ENCODE measurements around the gene BANF2. TPM values are rescaled to one million over a fixed set of nuclear protein-coding genes. Genes with fewer than 3 reads are reported as not detected.

The BANF2 gene
- total and polyA plus RNA-seq, 10 of the 15 experiments (the other 5 are each of a cell fraction or from before 2014, with no cell fraction given), result not detected

GRCh38 chr20:17742731-17743130 lies 43.0 kb downstream of the BANF2 start (continued):
- no peak for TF ChIP-seq CEBPZ (IDR thresholded peaks at IDR 0.05; ENCODE audit: low read depth, low read length)

- Histone ChIP-seq H3K79me2 (ENCODE audit: control insufficient read depth, insufficient read depth, low read length) (no peaks in the 10 kb centered on the region), H3K9ac (ENCODE audit: control insufficient read depth, insufficient read depth, low read length) (no peak overlapping the region), H3K27ac (ENCODE audit: control insufficient read depth, insufficient read depth) (no peak overlapping the region), H3K4me1 (ENCODE audit: control insufficient read depth, insufficient read depth, low read length) (no peaks in the 10 kb centered on the region), H3K4me2 (ENCODE audit: control insufficient read depth, insufficient read depth) (no peak overlapping the region), H3K27me3 (replicated peaks in 1 of 2; ENCODE audit: control insufficient read depth in 2 of 2, insufficient read depth in 2 of 2, low read length in 1 of 2) (no peaks in the 10 kb centered on the region), H2AFZ (ENCODE audit: control insufficient read depth, low read depth, low read length) (no peak overlapping the region), H3K9me3 (replicated peaks; ENCODE audit: control insufficient read depth, insufficient read depth, low read length) (no peaks in the 10 kb centered on the region; the same call in 2 of the 3 replicates), H3K36me3 (ENCODE audit: control insufficient read depth in 2 of 2, insufficient read depth in 2 of 2, low read length in 1 of 2) (no peaks in the 10 kb centered on the region), H4K20me1 (ENCODE audit: control insufficient read depth, insufficient read depth) (no peaks in the 10 kb centered on the region), H3K4me3 (no peak overlapping the region)
- ChIA-PET POLR2A (no interaction called here), SMC1A (ENCODE audit: uncharacterized antibody, unreplicated experiment) (interaction anchor here (0.7 kb wide), 1 partner anchor 919 kb away, joined by 4 read pairs; no protein-coding TSS in a partner anchor), RAD21 (ENCODE audit: unreplicated experiment) (no interaction called here), CTCF (interaction anchor here (1.0 kb wide), 1 partner anchor 61 kb away, joined by 3 read pairs; the partner anchor contains the start of gene RRBP1)
- in situ Hi-C loops (cut with MboI) (no loop called here), intact Hi-C loops (cut with micrococcal nuclease; ENCODE audit: unreplicated experiment) (no loop called here)
- no peak for FAIRE-seq
- no peak for DNase-seq (ENCODE audit: low read depth, low spot score)
- BruUV-seq (replicated peaks), result no TSS peak
- WGBS (ENCODE audit: insufficient coverage, insufficient replicate concordance, low lambda C conversion rate, missing lambda C conversion rate), result 59% methylated on average over 6 of the region's 6 CpGs
- no peak for TF ChIP-seq SIN3A (IDR thresholded peaks at IDR 0.05; ENCODE audit: low read depth, low read length)
- no peak for TF ChIP-seq ZBTB4 (CRISPR knock-in tag; IDR thresholded peaks at IDR 0.05)
- no peak for TF ChIP-seq KAT2A (conservative IDR thresholded peaks at IDR 0.05; ENCODE audit: control insufficient read depth, low read depth, low read length)
- TF ChIP-seq TCF12 (IDR thresholded peaks at IDR 0.05; ENCODE audit: low read depth, low read length), result no peak
- TF ChIP-seq PML (IDR thresholded peaks at IDR 0.05; ENCODE audit: low read length), result no peak
- no peak for TF ChIP-seq MEF2B (IDR thresholded peaks at IDR 0.05; ENCODE audit: partially characterized antibody, poor library complexity, severe bottlenecking)
- no peak for ATAC-seq
These were observed 43.9 kb downstream of the BANF2 start for GRCh38 chr20:17743677-17744076.
